Activated T-cell treated with anti-CD3 and anti-CD28 coated beads for 24 hours (primary cell): ENCODE data around the gene MID2.
"Not testable (repeated sequence)": the region's sequence is repeated elsewhere in the genome, so short reads cannot be mapped to it uniquely, and the experiment has no call there.

ENCODE experiments used
- DNase-seq: peaks from one replicate; pipeline ENCODE4 v3.0.0-alpha.2; 2020; ENCODE audit warnings: low read depth

MID2 gene

DNA sequence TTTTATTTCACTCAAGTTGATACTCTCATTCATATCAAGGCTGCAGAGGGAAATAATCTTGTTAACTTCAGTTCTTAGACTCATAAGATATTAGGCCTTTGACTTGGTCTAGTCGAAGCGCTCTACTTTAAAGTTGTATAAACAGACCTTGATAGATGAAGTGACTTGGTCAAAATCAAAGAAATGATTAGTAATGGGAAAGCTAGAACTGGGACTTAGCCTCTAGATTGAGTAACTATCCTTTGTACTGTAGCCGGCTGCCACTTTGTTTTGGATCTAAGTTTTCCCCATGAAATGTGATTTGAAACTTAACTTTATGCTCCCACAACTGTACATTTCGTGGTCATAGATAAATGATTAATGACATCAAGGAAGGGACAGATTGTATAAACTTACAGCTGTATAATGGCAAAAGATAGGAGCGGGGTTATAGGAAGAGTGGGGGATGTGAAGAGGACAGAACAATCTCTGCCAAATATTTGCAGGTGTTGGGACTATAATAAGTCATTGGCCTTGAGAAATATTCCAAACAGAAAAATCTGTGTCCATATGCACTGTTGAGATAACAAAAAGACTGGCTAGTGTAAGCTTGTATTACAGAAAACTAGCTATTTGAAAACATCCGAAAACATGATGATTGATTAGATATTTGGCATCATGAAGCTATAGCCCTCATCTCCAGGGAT lies 17.2 kb downstream of the MID2 start:
- DNase-seq, result no peak

DNA sequence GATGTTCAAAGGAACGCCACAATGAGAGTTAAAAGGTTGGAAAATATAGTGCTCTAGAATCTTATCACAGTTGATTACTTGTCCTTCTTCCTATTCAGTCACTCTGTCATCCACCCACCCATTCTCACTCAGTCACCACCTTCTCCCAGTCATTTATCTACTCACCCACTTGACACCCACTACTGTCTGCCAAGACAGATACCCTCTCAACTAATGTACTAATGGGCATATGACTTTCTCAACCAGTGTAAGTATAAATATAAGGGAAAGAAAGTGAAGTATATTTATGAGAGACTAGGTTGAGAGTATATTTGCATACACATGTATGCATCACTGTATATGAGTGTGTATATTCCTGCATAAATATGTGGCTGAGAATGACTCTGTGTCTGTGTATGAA lies 20.0 kb downstream of the MID2 start:
- peak; percentile 27 for DNase-seq

DNA sequence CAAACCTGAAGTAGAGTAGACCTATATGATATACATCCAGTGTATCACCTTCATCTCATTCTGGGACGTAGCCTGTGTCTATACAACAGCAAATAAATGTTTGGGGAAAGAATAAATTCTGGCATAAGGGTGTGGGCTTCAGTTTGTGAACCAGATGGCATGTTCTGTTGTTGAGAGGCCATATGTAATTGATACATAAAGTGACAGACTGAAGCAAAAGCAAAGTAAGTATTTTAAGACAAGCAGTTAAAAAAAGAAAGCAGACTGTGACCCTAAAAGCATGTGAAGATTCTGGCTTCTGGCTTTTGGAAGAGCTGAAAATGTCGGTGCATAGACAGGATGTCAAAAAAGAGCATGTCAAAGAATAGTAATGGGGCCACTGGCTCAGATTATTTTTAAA lies 22.9 kb downstream of the MID2 start:
- no peak for DNase-seq

DNA sequence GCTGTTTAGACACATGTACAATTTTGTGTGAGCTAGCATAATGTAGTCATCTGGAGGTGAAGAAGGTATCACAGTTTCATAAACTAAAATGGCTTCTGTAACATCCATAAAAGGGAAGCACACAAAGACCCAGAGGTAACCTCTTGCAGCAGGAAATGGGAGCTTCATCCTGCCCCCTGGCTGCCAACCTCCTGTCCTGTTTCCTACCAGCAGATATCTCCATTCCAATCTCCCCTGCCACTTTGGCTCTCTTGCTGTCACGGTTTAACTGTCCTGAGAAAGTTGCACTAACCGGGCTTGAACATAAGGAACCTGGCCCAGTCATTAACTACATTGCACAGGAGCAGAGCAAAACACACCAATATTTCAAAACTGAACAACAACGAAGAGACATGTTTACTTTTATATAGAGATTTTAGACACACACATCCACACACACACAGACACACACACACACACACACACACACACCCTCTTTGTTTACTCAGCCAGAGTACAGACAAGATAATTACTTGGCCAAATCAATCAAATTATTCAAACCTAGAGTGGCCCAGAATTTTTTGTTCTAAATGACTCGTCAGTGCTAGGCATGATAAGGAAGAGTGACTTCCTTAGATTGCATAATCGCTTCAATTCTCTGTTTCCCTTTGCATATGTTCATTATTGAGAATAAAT lies 24.2 kb downstream of the MID2 start:
- DNase-seq, result no peak

DNA sequence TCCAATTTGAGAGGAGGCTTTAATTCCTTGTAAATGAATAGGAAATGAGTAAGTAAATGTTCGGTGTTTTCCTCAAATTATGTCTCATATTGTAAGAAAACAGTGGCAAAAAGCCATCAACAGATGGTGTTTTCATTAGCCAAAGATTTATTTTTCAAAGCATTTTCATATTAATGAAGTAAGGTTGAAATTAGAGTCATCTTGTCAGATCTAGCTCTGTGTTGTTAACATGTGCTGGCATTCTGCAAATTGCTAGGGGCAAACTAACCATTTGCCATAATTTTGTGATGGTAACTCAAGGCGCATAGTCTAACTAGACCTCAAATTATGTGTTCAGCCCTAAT lies 24.7 kb downstream of the MID2 start:
- DNase-seq, result no peak

DNA sequence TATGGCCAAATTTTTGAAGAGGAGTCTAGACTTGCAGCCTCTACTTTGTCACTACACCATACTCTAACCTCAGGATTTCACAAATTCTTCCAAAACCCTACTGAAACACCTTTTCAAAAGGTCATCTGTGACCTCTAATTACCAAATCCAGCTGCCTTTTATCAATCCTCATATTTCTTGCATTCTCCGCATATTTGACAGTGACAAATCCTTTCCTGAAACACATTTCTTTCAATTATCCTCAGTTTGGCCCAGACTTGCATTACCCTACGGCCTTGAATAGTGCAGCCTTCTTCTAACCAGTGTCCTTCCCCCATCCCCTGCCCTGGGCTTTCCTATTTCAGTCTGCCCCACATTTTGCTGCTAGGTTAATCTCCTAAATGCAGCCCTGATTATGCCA lies 25.5 kb downstream of the MID2 start:
- no peak for DNase-seq

DNA sequence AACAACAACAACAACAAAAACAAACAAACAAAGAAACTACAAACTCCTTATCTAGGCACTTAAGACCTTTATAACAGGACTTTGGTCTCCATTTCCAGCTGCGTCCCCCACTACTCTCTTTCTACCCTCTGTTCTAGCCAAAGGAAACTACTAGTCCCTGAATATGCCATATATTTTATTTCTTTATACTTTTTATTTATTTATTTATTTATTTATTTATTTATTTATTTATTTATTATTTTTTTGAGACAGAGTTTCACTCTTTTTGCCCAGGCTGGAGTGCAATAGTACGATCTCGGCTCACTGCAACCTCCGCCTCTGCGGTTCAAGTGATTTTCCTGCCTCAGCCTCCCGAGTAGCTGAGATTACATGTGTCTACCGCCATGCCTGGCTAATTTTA lies 26.0 kb downstream of the MID2 start:
- DNase-seq, result not testable (repeated sequence)

DNA sequence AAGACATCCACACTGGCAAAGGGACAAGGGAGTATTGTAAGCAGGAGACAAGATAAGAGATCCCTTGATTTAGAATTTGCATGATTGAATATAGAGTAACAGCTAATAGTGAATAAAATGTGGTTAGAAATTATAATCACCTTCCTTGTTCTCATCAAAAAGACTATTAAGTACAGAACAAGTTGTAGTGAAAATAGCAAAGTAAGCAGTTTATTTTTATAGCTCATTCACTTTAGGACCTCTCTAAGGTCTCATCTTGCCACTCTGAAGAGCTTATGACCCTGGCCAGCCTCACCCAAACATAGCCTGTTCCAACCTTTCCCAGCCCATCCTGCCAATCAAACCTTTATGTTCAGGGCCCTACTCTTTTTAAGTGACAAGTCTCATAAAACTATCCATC lies 30.6 kb downstream of the MID2 start:
- DNase-seq, result no peak

DNA sequence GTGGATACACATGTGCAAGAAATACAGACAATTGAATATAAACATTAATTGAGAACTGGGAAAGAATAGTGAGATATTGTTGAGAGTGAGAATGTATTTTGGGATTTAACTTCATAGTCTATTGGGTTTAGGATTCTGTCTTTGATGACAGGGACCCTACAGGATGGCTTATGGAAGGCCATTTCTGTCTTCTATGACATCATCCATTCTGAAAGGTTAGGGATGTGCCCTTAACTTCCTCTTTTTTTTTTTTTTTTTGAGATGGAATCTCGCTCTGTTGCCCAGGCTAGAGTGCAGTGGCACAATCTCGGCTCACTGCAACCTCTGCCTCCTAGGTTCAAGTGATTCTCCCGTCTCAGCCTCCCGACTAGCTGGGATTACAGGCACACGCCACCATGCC lies 31.4 kb downstream of the MID2 start:
- not testable (repeated sequence) for DNase-seq

DNA sequence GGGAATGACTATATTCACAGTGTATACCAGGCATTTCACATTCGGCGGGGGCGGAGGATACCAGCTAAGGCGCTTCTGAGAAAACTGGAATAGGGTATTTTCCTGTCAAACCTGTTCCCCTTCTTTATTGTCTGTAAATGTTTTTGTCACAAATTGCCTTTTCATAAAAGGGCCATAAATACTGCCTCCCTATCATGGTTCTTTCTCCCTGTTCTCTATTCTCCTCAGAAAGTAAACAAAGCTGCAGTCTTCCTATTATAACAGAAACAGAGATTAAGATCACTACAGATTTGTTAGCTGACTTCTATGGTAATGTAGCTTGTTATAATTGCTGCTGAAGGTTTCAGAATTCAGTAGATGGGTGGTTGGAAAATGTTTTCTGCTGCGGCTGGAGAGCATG lies 32.2 kb downstream of the MID2 start:
- no peak for DNase-seq

DNA sequence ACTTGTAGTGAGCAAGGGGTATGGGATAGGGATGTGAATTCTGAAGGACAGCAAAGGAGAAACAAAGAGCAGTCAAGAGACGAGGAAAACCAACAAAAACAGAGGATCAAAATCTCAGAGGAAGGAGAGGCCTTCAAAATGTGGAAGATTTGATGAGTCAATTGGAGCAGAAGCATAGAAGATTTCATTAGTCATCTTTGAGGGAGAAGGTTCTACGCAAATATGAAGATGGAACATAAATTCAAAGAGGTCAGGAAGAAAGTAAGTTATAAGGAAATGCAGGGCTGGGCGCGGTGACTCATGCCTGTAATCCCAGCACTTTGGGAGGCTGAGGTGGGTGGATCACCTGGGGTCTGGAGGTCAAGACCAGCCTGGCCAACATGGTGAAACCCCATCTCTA lies 35.4 kb downstream of the MID2 start:
- DNase-seq, result no peak

DNA sequence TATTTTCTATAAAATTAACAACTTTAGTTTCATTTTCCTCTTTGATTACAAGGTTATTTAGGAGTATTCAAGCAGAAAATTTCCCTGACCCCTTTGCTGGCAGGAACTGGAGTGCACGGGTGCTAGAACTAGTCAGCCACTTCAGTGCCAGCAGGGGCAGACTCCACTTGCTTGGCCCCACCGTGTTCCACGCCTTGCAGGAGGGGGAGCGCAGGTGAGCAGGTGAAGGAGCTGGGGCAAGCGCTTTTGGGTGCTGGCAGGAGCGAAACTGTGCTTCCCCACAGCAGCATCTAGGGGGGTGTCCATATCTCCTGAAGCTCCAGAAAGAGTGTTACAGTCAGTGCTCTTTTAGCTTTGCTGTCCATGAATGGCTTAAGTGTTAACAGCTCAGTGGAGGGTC lies 45.5 kb downstream of the MID2 start:
- no peak for DNase-seq

DNA sequence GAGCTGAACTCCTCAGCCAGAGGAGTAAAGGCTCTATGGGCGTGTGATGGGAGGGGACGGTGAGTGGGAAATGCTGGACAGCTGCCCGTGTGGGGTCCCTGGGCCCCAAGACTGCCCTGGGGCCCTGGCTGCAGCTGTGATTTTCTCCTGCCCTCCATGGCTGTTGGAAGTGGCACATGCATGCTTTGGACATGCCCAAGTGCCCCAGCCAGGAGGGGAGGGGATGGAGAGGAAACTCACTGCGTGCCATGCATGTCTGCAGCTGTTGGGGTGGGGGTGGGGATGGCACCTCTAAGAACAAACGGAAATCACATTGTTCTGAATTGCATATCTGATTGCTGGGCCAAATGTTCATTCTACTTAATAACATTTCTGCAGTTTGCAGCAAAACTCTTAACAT lies 52.4 kb downstream of the MID2 start:
- DNase-seq, result no peak

DNA sequence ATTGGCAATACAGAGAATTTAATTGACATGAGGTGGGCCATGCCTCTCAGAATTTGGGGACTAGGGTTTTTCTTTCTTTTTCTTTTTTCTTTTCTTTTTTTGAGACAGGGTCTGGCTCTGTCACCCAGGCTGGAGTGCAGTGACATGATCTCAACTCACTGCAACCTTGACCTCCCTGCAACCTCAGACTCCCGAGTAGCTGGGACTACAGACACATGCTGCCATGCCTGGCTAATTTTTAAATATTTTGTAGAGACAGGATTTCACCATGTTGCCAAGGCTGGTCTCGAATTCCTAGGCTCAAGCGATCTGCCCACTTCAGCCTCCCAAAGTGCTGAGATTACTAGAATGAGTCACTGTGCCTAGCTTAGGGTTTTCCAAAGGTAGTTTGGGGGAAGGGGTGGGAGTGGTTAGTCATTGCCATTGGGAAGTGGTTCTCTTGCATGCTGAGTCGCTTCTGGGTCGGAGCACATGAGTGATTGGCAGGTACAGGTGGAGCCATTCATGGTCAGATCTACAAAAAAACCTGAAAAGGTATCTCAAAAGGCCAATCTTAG lies 54.5 kb downstream of the MID2 start:
- DNase-seq, result no peak

DNA sequence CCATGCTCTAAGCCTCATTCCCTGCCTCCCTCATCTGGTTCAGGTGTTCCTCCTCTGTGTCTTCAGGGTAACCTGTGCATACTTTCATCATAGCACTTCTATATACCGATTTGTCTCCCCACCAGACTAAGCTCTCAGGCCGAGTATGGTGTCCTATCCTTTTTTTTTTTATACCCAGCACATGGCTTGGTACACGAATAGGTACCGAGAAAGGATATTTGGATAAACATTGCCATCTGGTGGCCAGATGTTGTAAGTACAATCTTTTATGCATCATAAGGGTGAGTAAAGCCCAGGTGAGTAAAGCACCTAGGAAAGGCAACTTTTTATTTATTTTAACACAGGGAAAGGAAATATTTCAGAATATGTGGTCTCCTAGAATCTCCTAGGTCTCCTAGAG lies 68.4 kb downstream of the MID2 start:
- peak; percentile 16 for DNase-seq

DNA sequence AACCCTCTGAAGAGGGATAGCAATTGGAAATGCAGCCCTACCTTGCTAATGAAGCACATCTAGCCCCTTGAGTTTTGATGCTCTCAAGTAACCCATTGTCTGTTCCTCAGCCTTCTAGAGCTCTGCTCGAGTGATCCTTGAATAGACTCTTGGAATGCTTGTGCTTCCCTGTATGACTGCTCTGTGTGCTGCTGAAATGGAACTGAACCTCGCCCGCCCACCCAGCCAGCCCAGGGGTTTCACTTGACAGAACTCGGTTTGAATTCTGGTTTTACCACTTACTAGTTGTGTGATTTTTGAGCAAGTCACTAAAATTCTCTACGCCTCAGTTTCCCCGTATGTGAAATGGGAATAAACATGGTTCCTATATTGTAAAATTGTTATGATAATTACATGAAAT lies 77.1 kb downstream of the MID2 start:
- no peak for DNase-seq

DNA sequence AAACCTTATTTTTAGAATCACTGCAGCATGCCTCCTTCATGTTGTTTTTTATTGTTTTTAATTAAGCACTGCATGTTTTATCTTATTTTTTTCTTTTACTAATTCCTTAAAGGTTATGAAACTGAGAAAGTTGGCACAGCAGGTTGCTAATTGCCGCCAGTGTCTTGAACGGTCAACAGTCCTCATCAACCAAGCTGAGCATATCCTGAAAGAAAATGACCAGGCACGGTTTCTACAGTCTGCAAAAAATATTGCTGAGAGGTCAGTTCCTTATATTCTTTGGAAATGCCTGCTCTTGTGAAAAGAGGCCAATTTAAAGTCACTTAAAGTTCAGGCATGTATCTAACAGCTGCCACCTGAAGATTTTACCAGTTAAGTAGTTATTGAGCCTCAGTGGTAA lies 79.7 kb downstream of the MID2 start:
- DNase-seq, result no peak

DNA sequence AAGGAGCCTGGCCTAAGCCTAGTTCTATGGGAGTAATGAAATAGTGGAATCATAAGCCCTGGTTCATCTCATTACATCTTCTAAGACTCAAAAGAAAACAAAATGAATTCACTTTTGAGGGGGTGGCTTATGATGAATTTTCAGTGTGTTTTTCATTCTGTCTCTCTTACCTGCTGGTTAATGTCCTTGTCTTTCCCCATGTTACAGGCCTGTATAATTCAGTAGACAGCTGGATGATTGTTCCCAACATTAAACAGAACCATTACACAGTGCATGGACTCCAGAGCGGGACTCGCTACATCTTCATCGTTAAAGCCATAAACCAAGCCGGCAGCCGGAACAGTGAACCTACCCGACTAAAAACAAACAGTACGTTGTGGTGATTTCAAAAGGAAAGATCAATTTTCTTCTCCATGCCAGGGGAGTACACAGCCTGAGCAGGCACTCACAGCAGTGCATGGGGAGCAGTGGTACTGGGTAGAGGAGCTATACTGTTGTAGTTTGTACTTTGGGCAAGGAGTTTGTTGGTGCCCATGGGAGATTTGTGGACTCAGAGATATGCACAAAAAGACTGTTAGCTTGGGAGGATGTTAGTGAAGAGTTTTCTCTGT lies 98.6 kb downstream of the MID2 start:
- no peak for DNase-seq

DNA sequence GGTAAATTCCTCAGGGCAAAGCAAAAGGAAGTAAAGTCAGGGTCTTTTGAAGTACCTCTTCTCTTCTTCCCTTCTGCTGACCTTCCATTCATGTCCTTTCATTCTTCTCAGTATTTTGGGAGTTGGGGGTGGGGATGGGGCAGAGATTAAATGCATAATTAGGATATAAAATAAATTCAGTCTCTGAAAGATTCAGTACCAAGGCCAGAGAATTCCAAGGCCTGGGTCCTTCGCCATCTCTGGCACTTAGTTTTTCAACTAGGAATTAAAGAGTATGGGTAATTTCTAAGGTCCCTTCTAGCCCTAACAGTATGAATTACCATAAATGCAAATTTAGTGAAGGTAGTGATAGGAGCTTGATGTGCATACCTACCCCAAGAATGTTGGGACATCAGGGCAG lies 108.6 kb downstream of the MID2 start:
- no peak for DNase-seq

DNA sequence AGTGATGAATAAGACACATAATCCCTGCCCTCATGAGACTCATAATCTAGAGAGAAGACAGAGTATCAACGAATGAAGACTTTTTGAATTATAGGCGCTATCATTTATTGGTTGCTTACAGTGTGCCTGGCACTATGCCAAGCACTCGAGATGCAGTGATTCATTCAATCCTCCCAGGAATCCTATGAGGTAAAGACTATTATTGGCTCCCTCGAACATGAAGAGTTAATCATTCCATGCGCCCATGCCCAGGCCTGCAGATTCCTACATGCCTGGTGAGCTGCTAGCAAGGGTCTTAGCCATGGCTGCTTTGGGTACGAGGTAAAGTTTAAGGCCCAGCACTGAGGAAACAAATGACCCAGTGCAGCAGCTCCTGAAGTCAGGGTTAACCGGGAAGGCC lies 109.5 kb downstream of the MID2 start:
- DNase-seq, result no peak

DNA sequence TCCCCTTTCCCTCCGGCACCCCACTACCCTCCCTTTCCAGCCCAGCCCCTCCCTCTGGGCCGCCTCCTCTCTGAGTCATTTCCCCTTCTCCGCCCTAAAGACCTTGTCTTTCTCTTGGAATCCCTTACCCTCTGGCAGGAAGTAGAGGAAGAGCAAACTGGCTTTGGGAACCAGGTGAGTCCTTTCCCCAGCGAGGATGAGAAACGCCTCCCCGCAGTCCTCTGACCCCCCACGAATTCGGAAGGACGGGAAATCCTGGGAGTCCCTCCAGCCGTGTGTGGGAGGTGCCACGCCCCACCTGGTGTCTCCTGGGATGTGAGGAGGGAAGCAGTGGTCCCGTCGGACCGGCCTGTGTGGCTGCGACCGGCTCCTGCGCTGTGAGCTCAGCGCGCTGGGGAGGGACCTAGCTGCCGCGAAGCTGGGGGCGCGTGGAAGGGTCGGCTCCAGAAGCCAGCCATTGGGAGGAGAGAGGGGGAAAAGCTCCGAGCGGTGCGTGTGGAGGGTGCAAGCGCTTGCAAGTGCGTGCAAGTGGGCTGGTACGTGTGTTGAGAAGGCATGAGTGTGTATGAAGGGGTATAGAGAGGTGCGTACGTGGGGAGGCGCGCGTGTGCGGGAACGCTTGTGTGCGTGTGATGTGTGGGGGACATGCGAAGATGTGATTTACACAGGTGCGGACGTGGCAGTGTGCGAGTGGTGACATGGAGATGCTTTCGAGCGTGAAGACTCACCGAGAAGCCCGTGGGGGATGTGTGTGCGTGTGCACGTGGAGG lies 110.2 kb downstream of the MID2 start:
- no peak for DNase-seq

DNA sequence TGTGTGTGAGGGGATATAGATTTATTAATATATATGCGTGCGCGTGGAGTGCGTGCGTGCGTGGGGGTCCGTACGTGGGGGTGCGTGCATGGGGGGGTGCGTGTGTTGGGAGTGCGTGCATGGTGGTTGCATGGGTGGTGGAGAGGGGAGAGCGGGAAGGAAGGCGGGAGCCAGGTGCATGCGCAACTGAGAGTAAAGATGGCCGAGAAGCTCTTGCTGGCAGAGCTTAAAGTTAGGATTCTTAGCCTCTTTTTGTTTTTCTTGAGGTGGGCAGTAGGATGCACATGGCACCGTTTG lies 110.7 kb downstream of the MID2 start:
- DNase-seq, result no peak

DNA sequence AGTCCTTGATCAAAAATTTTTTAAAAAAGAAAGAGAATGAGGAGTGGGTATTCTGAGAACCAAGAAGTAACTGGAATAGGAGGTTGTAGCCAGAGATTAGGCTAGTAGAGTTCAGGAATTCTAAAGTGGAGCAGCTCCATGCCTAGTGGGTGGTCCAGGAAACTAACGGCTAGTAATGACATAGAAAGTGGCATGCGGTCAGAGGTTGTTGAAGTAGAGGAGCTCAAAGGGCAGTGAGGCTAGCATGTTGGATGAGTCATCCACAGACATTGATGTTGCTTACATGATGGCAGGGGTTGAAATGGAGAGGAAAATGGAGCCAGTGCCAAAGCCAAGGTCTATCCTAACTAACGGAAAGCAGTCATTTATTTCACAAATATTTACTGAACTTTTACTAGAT lies 114.4 kb downstream of the MID2 start:
- no peak for DNase-seq
